Duodenal mucosa (tissue), 2 donors: ENCODE data around the gene PSMD5.

Experiments
- H3K27ac ChIP-seq: one replicate; pipeline ENCODE4 v1.7.0; 2013; ENCODE audit warnings: low read depth, low read length
- H3K27me3 ChIP-seq, 2 donors: one replicate each; pipeline ENCODE4 v1.7.0; 2013; ENCODE audit warnings: low read length in 2 of 2, control low read depth in 1 of 2; ENCODE audit not compliant: insufficient read depth in 2 of 2, control insufficient read depth in 1 of 2
- H3K36me3 ChIP-seq, 2 donors: one replicate each; pipeline ENCODE4 v1.7.0; 2013; ENCODE audit warnings: low read length in 2 of 2, control low read depth in 1 of 2; ENCODE audit not compliant: insufficient read depth in 2 of 2, control insufficient read depth in 1 of 2
- H3K4me1 ChIP-seq, 2 donors: one replicate each; pipeline ENCODE4 v1.7.0; 2013; ENCODE audit warnings: low read length in 2 of 2, control low read depth in 1 of 2; ENCODE audit not compliant: insufficient read depth in 2 of 2, control insufficient read depth in 1 of 2
- H3K4me3 ChIP-seq, 2 donors: one replicate each; pipeline ENCODE4 v1.7.0; 2013; ENCODE audit warnings: low read length in 2 of 2, low read depth in 1 of 2
- H3K9ac ChIP-seq, 2 donors: one replicate each; pipeline ENCODE4 v1.7.0; 2013; ENCODE audit warnings: low read length in 2 of 2, low read depth in 1 of 2
- H3K9me3 ChIP-seq, 2 donors: one replicate each; pipeline ENCODE4 v1.7.0; 2013; ENCODE audit warnings: low read length in 2 of 2, control low read depth in 1 of 2; ENCODE audit not compliant: control insufficient read depth in 1 of 2

The PSMD5 gene

GRCh38 chr9:120874226-120875194 is 31.8 kb upstream of the PSMD5 start:
- no peak overlapping the region for H3K27ac ChIP-seq
- H3K4me1 ChIP-seq, result peaks cover 30 to 36% of the 10 kb centered on the region in 2 donors
- H3K9ac ChIP-seq, result no peak overlapping the region
- H3K4me3 ChIP-seq, result no peak overlapping the region
- peaks cover 3 to 17% of the 10 kb centered on the region in 2 donors for H3K36me3 ChIP-seq
- no peaks in the 10 kb centered on the region for H3K27me3 ChIP-seq
- H3K9me3 ChIP-seq, result no peaks in the 10 kb centered on the region

- no peak overlapping the region for H3K4me3 ChIP-seq
- no peaks in the 10 kb centered on the region for H3K27me3 ChIP-seq
- no peak overlapping the region for H3K27ac ChIP-seq
- H3K9me3 ChIP-seq, result no peaks in the 10 kb centered on the region
- peaks cover 3 to 17% of the 10 kb centered on the region in 2 donors for H3K36me3 ChIP-seq
- peaks cover 31 to 32% of the 10 kb centered on the region in 2 donors for H3K4me1 ChIP-seq
- H3K9ac ChIP-seq, result no peak overlapping the region
These were observed 30.8 kb upstream of the PSMD5 start for GRCh38 chr9:120873512-120873911.

- Histone ChIP-seq H3K9me3 (no peaks in the 10 kb centered on the region), H3K4me3 (no peak overlapping the region), H3K27ac (no peak overlapping the region), H3K27me3 (no peaks in the 10 kb centered on the region), H3K9ac (no peak overlapping the region), H3K36me3 (peaks cover 3 to 17% of the 10 kb centered on the region in 2 donors), H3K4me1 (peaks cover 30 to 31% of the 10 kb centered on the region in 2 donors)
These were observed 30.2 kb upstream of the PSMD5 start for GRCh38 chr9:120872791-120873502.

GRCh38 chr9:120870206-120870605 is 27.5 kb upstream of the PSMD5 start:
- no peak overlapping the region for H3K9ac ChIP-seq
- H3K9me3 ChIP-seq, result no peaks in the 10 kb centered on the region
- H3K27me3 ChIP-seq, result no peaks in the 10 kb centered on the region
- no peak overlapping the region for H3K4me3 ChIP-seq
- no peak overlapping the region for H3K27ac ChIP-seq
- peaks cover 16 to 19% of the 10 kb centered on the region in 2 donors for H3K4me1 ChIP-seq
- peaks cover 3 to 31% of the 10 kb centered on the region in 2 donors for H3K36me3 ChIP-seq

GRCh38 chr9:120869726-120870125 is 27.0 kb upstream of the PSMD5 start:
- H3K4me1 ChIP-seq, result peaks cover 13 to 14% of the 10 kb centered on the region in 2 donors
- H3K4me3 ChIP-seq, result peak overlapping the region in 1 of 2 donors; percentile 80
- no peaks in the 10 kb centered on the region for H3K9me3 ChIP-seq
- H3K9ac ChIP-seq, result peak overlapping the region in 1 of 2 donors; percentile 80
- H3K27me3 ChIP-seq, result no peaks in the 10 kb centered on the region
- H3K36me3 ChIP-seq, result peaks cover 3 to 33% of the 10 kb centered on the region in 2 donors
- no peak overlapping the region for H3K27ac ChIP-seq

GRCh38 chr9:120869360-120869687 is 26.6 kb upstream of the PSMD5 start:
- Histone ChIP-seq H3K4me3 (peak overlapping the region; percentile 68 to 80), H3K27ac (peak overlapping the region; percentile 77), H3K36me3 (peaks cover 3 to 33% of the 10 kb centered on the region in 2 donors), H3K27me3 (no peaks in the 10 kb centered on the region), H3K9ac (peak overlapping the region; percentile 74 to 80), H3K4me1 (peaks cover 12 to 13% of the 10 kb centered on the region in 2 donors), H3K9me3 (no peaks in the 10 kb centered on the region)

GRCh38 chr9:120868676-120869359 is 26.1 kb upstream of the PSMD5 start:
- Histone ChIP-seq H3K4me3 (peak overlapping the region; percentile 68 to 80), H3K9me3 (no peaks in the 10 kb centered on the region), H3K9ac (peak overlapping the region; percentile 74 to 80), H3K4me1 (peaks cover 12 to 13% of the 10 kb centered on the region in 2 donors), H3K27me3 (no peaks in the 10 kb centered on the region), H3K27ac (peak overlapping the region; percentile 77), H3K36me3 (peaks cover 3 to 28% of the 10 kb centered on the region in 2 donors)

GRCh38 chr9:120868339-120868675 is 25.6 kb upstream of the PSMD5 start:
- peak overlapping the region; percentile 56 to 67 for H3K4me3 ChIP-seq
- peaks cover 10 to 13% of the 10 kb centered on the region in 2 donors for H3K4me1 ChIP-seq
- H3K9me3 ChIP-seq, result no peaks in the 10 kb centered on the region
- peak overlapping the region; percentile 39 for H3K27ac ChIP-seq
- H3K36me3 ChIP-seq, result peaks cover 3 to 27% of the 10 kb centered on the region in 2 donors
- no peaks in the 10 kb centered on the region for H3K27me3 ChIP-seq
- H3K9ac ChIP-seq, result peak overlapping the region; percentile 45 to 67

- Histone ChIP-seq H3K4me3 (peak overlapping the region; percentile 56 to 67), H3K27ac (peak overlapping the region; percentile 39), H3K4me1 (peaks cover 5 to 13% of the 10 kb centered on the region in 2 donors), H3K27me3 (no peaks in the 10 kb centered on the region), H3K9me3 (no peaks in the 10 kb centered on the region), H3K36me3 (peaks cover under 1 to 24% of the 10 kb centered on the region in 2 donors), H3K9ac (peak overlapping the region; percentile 45 to 67)
These were observed 25.1 kb upstream of the PSMD5 start for GRCh38 chr9:120867676-120868338.
